HG02870 (cell line): ENCODE results near the gene FGD6.
"Not testable (repeated sequence)": the region's sequence is repeated elsewhere in the genome, so short reads cannot be mapped to it uniquely, and the experiment has no call there.

Source experiments
- ATAC-seq: cut with Tn5 transposase; IDR thresholded peaks from one replicate; pipeline ENCODE4 v1.9.1; 2021; ENCODE audit warnings: mild to moderate bottlenecking, moderate library complexity; ENCODE audit not compliant: unreplicated experiment

The FGD6 gene

GRCh38 chr12:95096852-95097251, 120.4 kb downstream of the FGD6 start:
- ATAC-seq, result no peak

DNA sequence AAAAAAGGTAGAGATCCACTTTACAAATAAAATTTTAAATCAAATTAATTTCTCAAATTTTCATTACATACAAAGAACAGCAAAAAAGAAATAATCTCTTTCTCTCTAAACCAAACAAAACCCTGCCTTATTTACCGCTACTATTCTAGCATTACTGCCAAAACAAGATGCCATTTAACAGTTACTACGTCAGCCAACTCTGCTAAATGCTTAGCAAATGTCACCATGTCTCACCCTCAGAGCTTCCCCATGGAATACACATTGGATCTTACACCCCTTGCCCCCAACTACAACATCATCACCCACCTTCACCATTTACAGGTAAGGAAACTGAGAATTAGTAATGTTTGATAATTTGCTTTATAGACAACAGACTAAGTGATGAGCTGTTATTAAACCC, 120.9 kb downstream of the FGD6 start:
- ATAC-seq, result no peak

GRCh38 chr12:95095866-95096265, 121.4 kb downstream of the FGD6 start:
- ATAC-seq, result not testable (repeated sequence)

DNA sequence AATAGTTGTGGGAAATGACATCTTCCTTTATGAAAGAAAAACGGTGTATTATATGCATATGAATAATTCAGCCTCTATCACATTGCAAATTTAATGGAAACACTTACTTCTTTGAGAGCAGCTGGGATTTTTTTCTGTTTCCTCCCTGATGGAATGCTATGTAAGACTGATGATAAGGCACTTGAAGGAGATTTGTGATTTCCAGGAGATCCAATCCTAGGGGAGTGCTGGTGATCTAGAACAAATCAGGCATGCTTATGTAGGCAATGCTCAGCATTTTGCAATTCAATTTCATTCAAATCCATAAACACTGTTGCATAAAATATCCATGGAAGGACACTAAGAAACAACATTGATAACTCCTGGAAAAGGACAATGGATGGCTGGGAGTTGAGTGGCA, 127.8 kb downstream of the FGD6 start:
- no peak for ATAC-seq

DNA sequence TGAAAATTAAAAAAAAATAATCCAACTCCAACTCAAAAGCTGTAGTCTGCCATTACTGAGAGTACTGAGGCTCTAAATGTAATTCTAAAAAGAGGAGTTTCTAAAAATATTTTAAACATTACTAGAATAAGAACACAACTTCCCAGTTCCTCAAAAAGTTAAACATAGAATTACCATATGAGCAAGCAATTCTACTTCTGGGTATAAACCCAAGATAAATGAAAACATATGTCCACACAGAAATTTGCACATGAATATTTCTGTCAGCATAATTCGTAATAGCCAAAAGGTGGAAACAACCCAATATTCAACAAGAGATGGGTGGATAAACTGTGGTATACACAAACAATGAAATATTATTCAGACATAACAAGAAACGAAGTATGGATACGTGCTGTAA, 128.9 kb downstream of the FGD6 start:
- ATAC-seq, result peak; percentile 82

DNA sequence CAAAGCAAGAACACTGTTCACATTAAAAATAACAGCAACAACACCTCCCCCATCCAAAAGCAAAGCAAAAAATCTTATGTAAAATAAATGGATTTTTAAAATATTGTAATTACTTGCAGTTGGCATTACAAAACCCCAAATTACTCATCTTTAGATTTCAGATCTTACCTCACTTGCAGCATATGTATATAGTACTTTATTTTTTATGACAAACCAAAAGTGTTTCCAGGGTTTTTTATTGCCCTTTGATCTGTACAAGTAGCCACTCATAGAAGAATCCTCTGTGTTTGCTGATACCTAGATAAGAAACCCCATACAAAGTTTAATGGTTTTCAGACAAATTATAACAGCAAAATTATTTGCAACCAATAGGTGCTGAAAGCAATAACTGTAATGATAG, 131.7 kb downstream of the FGD6 start:
- no peak for ATAC-seq

DNA sequence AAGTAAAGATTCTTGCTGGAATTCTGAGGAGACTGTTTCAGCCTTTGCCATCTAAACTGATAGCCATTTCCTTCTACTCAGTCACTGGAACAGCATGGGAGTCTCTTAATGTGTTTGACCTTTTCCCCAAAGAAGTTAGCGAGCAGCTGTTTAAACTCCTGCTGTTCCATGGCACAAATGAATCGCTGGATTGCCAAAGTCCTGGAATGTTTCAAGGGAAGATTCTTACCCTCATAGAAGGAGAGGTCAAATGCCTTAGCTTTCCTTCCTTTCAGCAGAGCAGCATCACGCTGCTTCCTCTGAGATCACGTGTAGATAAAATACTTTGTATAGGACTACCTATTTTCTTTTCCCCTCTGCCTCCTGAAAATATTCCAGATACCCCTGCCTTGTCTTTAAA, 133.3 kb downstream of the FGD6 start:
- no peak for ATAC-seq

GRCh38 chr12:95083471-95083870, 133.8 kb downstream of the FGD6 start:
- ATAC-seq, result no peak

DNA sequence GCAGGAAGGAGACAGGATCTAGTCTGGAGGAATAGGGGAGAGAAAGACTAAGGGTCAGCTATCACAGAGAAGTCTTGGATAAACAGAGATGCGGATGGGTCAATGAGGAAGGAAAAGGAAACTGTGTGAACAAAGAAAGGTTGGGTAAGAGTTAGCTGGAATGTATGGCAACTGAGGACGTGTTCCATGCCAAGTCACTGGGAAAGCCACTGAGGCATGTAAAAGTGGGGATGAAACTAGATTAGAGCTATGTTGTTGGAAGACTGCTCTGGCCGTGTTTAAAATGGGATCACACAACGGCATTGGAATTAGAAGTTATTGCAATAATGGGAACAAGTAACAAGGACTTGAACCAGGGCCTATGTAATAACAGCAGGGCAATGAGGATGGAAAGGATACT, 139.9 kb downstream of the FGD6 start:
- ATAC-seq, result no peak

GRCh38 chr12:95074766-95075165, 142.5 kb downstream of the FGD6 start:
- no peak for ATAC-seq

DNA sequence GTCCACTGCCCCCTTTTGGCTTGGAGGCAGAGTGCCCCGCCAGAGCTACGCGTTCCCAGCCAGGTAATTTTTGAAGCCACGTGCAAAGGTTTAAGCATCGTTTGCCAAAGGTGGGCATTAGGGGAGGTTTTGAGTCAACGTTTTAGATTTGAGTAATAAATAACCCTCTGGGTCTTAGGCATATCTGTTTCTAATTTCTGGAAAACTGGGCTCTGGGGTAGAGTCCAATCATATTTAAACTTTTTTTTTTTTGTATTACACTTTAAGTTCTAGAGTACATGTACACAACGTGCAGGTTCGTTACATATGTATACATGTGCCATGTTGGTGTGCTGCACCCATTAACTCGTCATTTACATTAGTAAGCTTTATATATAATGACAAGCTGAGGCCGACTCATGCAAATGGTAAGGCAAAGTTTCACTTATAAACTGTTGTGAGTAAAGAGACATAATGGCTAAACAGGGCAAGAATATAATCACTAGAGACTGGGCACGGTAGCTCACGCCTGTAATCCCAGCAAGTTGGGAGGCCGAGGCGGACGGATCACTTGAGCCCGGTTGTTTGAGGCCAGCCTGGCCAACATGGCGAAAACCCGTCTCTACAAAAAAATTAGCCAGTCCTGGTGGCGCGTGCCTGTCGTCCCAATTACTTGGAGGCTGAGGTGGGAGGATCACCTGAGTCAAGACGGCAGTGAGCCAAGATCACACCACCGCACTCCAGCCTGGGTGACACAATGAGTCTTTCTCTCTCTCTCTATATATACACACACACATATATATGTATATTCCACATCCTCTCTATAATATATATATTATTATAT, 143.4 kb downstream of the FGD6 start:
- no peak for ATAC-seq

- ATAC-seq, result peak; percentile 92
Measured at GRCh38 chr12:95072900-95073697, 144.2 kb downstream of the FGD6 start, which contains the start of gene NR2C1. NR2C1 (minus strand) TSS chr12:95073618; CDS start chr12:95067384, 6,234 bp downstream.

DNA sequence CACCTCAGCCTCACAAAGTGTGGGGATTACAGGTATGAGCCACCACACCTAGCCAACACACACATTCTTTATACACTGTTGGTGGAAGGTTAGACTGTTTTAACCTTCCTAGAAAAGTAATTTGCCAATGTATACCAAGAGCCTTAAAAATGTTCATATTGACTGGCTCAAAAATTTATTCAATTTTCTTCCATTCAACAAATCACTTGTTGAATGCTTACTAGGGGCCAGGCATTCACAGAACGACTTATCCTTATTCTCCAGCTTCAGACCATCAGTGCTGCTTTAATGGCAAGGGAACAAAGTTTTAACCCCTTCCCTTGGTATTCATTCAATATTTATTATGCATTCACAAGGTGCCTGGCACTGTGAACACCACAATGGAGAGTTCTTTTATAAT, 146.9 kb downstream of the FGD6 start:
- ATAC-seq, result no peak

DNA sequence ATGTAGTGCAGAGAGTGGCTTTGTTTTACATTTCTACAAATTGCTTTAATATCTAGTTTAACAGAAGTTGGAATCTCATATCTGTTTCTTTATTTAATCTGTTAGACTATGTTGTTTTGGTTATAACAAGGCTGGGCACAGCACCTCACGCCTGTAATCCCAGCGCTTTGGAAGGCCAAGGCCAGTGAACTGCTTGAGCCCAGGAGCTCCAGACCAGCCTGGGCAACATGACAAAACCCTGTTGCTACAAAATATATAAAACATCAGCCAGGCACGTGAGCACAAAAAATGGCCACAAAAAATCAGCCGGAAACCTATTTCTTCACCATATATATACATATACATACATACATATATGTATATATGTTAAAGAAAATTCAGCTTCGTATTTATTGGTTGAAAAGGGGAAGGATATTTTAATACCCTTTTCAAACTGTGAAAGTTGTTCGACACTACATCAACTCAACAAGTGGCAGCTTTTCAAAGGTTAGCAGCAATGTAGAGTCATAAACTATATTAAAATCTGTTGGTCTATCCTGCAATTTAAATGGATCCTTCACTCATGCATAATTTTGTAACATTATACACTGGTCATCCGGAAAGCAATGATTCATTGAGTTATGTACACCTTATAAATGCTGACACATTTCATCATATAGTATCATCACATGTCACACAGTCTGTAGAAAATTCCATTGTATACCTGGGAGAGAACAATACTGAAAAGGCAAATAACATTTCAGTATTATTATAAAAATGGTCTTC, 151.0 kb downstream of the FGD6 start:
- no peak for ATAC-seq

GRCh38 chr12:95060951-95061350, 156.3 kb downstream of the FGD6 start:
- no peak for ATAC-seq

GRCh38 chr12:95059984-95060383, 157.3 kb downstream of the FGD6 start:
- ATAC-seq, result no peak

DNA sequence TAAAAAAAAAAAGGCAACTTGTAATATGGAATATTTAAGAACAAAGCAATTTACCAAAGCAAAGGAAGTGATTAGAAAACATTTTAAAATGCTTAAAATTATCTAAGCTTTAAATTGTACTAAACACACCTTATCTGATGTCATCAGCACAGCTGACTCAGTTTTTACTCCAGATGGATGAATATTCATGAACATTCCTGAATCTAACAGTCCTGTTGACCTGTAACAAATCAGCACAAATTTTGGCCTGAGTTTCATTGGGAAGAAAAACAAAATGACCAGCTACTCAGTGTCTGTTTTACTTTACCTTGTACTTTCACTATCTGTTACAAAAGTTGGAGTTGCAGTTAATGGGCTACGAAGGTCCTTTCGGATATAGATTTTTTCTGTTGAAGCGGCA, 159.8 kb downstream of the FGD6 start:
- ATAC-seq, result no peak

GRCh38 chr12:95055057-95055456, 162.2 kb downstream of the FGD6 start:
- no peak for ATAC-seq

GRCh38 chr12:95054206-95054605, 163.1 kb downstream of the FGD6 start:
- no peak for ATAC-seq

GRCh38 chr12:95051241-95051640, 166.0 kb downstream of the FGD6 start:
- no peak for ATAC-seq

- no peak for ATAC-seq
Measured at GRCh38 chr12:95037906-95038305, 179.4 kb downstream of the FGD6 start.
